ENCODE measurements around the gene PRMT1. TPM values are rescaled to one million over a fixed set of nuclear protein-coding genes. Genes with fewer than 3 reads are reported as not detected.
A peak's percentile ranks its signal among the peaks of the same experiment; 100 is the strongest.
"Not testable (repeated sequence)": the region's sequence is repeated elsewhere in the genome, so short reads cannot be mapped to it uniquely, and the experiment has no call there.

PRMT1 gene
- polyA plus RNA-seq, 1 of the 3 experiments (the other 2 are of a cell fraction): 789 TPM

GRCh38 chr19:49632576-49632975 is 44.5 kb upstream of the PRMT1 start:
- no peak overlapping the region for H3K4me2 ChIP-seq
- WGBS (ENCODE audit: low lambda C conversion rate): 95% methylated on average over 5 of the region's 5 CpGs
- H3K9ac ChIP-seq: no peak overlapping the region
- no peaks in the 10 kb centered on the region; the same call in 1 of the 2 replicates for H4K20me1 ChIP-seq (ENCODE audit: insufficient read depth)
- no peak overlapping the region for H3K4me3 ChIP-seq (ENCODE audit: low read depth in 2 of 2, low read length in 1 of 2)
- no peaks in the 10 kb centered on the region for H3K9me2 ChIP-seq
- H2AFZ ChIP-seq (ENCODE audit: low read depth): no peak overlapping the region
- H3K4me1 ChIP-seq (ENCODE audit: control insufficient read depth in 1 of 2, insufficient read depth in 2 of 2, low read depth in 1 of 2, low read length in 1 of 2): peaks cover 7 to 10% of the 10 kb centered on the region in 2 experiments; a peak in 3 of 4 replicates
- peaks cover 19% of the 10 kb centered on the region for H3F3A ChIP-seq (replicated peaks; ENCODE audit: insufficient read depth)
- ChIA-PET CTCF (no interaction called here), POLR2A (interaction anchor here (0.6 to 1.3 kb wide), 2 partner anchors 8 to 23 kb away, joined by 3 read pairs; partner anchors contain the start of gene RRAS)
- H3K27ac ChIP-seq (ENCODE audit: low read depth in 2 of 2, low read length in 1 of 2): no peak overlapping the region
- peaks cover 0 to 14% of the 10 kb centered on the region in 2 experiments for H3K36me3 ChIP-seq (replicated peaks in 1 of 2; ENCODE audit: control insufficient read depth in 1 of 2, insufficient read depth in 2 of 2, low read length in 1 of 2)
- no peaks in the 10 kb centered on the region for H3K79me2 ChIP-seq (ENCODE audit: insufficient read depth)
- no peaks in the 10 kb centered on the region for H3K9me3 ChIP-seq
- TF ChIP-seq MXI1 (IDR thresholded peaks at IDR 0.05; ENCODE audit: low read depth, low read length) (no peak), POLR2AphosphoS5 (IDR thresholded peaks at IDR 0.05; ENCODE audit: low read depth, low read length) (no peak), RXRA (IDR thresholded peaks at IDR 0.05; ENCODE audit: borderline replicate concordance, low read depth) (no peak), TCF12 (IDR thresholded peaks at IDR 0.05) (no peak)
- TF ChIP-seq, protein P1, sequence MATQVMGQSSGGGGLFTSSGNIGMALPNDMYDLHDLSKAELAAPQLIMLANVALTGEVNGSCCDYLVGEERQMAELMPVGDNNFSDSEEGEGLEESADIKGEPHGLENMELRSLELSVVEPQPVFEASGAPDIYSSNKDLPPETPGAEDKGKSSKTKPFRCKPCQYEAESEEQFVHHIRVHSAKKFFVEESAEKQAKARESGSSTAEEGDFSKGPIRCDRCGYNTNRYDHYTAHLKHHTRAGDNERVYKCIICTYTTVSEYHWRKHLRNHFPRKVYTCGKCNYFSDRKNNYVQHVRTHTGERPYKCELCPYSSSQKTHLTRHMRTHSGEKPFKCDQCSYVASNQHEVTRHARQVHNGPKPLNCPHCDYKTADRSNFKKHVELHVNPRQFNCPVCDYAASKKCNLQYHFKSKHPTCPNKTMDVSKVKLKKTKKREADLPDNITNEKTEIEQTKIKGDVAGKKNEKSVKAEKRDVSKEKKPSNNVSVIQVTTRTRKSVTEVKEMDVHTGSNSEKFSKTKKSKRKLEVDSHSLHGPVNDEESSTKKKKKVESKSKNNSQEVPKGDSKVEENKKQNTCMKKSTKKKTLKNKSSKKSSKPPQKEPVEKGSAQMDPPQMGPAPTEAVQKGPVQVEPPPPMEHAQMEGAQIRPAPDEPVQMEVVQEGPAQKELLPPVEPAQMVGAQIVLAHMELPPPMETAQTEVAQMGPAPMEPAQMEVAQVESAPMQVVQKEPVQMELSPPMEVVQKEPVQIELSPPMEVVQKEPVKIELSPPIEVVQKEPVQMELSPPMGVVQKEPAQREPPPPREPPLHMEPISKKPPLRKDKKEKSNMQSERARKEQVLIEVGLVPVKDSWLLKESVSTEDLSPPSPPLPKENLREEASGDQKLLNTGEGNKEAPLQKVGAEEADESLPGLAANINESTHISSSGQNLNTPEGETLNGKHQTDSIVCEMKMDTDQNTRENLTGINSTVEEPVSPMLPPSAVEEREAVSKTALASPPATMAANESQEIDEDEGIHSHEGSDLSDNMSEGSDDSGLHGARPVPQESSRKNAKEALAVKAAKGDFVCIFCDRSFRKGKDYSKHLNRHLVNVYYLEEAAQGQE (IDR thresholded peaks at IDR 0.05; ENCODE audit: low read depth, low read length): no peak
- no peaks in the 10 kb centered on the region for H3K27me3 ChIP-seq (ENCODE audit: insufficient read depth)
- DNase-seq: no peak

- Histone ChIP-seq H3F3A (replicated peaks; ENCODE audit: insufficient read depth) (peaks cover 19% of the 10 kb centered on the region), H3K4me1 (ENCODE audit: control insufficient read depth in 1 of 2, insufficient read depth in 2 of 2, low read depth in 1 of 2, low read length in 1 of 2) (peaks cover 10 to 11% of the 10 kb centered on the region in 2 experiments; a peak in 3 of 4 replicates)
- 0 out of 2 replicates have a peak, but pooled peaks have one; percentile 11 for TF ChIP-seq POLR2AphosphoS5 (IDR thresholded peaks at IDR 0.05; ENCODE audit: low read depth, low read length)
- H3K27me3 ChIP-seq (ENCODE audit: insufficient read depth); H3K36me3 ChIP-seq (replicated peaks in 1 of 2; ENCODE audit: control insufficient read depth in 1 of 2, insufficient read depth in 2 of 2, low read length in 1 of 2); H3K79me2 ChIP-seq (ENCODE audit: insufficient read depth); H2AFZ ChIP-seq (ENCODE audit: low read depth); H3K27ac ChIP-seq (ENCODE audit: low read depth in 2 of 2, low read length in 1 of 2); H3K9me2 ChIP-seq; H3K4me2 ChIP-seq; DNase-seq; H4K20me1 ChIP-seq (ENCODE audit: insufficient read depth); H3K9ac ChIP-seq; POLR2A ChIA-PET; H3K4me3 ChIP-seq (ENCODE audit: low read depth in 2 of 2, low read length in 1 of 2); H3K9me3 ChIP-seq: not testable (repeated sequence)
- WGBS (ENCODE audit: low lambda C conversion rate): 77% methylated on average over 8 of the region's 9 CpGs
- CTCF ChIA-PET: interaction anchor here (1.2 kb wide), 1 partner anchor 48 kb away, joined by 3 read pairs; no protein-coding TSS in a partner anchor
Measured at GRCh38 chr19:49633273-49633672, 43.8 kb upstream of the PRMT1 start.

DNA sequence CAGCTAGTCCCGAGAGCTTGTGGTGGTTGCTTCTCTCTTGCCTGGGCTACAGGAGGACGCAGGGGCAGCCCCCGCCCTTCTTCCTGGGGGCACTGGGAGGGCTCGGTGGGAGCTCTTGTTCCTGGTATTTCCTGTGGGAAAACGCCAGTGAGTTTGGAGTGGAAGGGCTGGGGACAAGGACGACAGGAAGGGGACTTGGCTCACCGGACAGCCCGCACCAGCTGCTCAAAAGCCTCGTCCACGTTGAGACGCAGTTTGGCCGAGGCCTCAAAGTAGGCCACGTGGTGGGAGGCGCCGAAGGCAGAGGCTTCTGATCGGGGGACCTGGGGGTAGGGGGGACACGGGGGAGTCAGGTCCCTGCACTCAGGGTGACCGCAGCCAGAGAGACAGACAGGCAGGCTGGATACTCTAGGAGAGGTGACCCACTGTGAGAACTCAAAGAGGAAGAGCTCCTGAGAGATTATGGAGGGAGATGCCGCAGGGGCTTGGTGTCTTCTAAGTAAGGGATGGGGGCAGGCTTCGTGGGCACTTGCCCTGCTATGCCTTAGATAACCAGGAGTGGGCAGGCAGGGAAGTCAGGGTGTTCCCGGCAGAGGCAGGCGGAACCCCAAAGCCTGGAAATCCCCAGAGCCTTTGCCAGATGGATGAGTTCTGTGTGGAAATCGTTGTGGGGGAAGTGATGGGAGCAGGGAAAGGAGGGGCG is 41.4 kb upstream of the PRMT1 start:
- Histone ChIP-seq H2AFZ (ENCODE audit: low read depth) (no peak overlapping the region), H3K9me2 (no peaks in the 10 kb centered on the region), H3K9me3 (no peaks in the 10 kb centered on the region), H3K79me2 (ENCODE audit: insufficient read depth) (peaks cover 16% of the 10 kb centered on the region), H3K36me3 (replicated peaks in 1 of 2; ENCODE audit: control insufficient read depth in 1 of 2, insufficient read depth in 2 of 2, low read length in 1 of 2) (no peaks in the 10 kb centered on the region), H3K9ac (no peak overlapping the region), H4K20me1 (ENCODE audit: insufficient read depth) (no peaks in the 10 kb centered on the region; the same call in 1 of the 2 replicates), H3F3A (replicated peaks; ENCODE audit: insufficient read depth) (peaks cover 11% of the 10 kb centered on the region), H3K4me1 (ENCODE audit: control insufficient read depth in 1 of 2, insufficient read depth in 2 of 2, low read depth in 1 of 2, low read length in 1 of 2) (peaks cover 12 to 17% of the 10 kb centered on the region in 2 experiments; a peak in 3 of 4 replicates), H3K4me3 (ENCODE audit: low read depth in 2 of 2, low read length in 1 of 2) (no peak overlapping the region), H3K4me2 (no peak overlapping the region), H3K27me3 (ENCODE audit: insufficient read depth) (no peaks in the 10 kb centered on the region), H3K27ac (ENCODE audit: low read depth in 2 of 2, low read length in 1 of 2) (no peak overlapping the region)
- no peak for DNase-seq
- CTCF ChIA-PET: interaction anchor here (0.9 kb wide), 1 partner anchor 37 kb away, joined by 3 read pairs; no protein-coding TSS in a partner anchor
- WGBS (ENCODE audit: low lambda C conversion rate): 73% methylated on average over 21 of the region's 24 CpGs
- POLR2A ChIA-PET: no interaction called here
- no peak for TF ChIP-seq GABPA (IDR thresholded peaks at IDR 0.05; ENCODE audit: low read depth)
- TF ChIP-seq, protein P1 (IDR thresholded peaks at IDR 0.05; ENCODE audit: low read depth, low read length): no peak
- no peak for TF ChIP-seq YY1 (IDR thresholded peaks at IDR 0.05; ENCODE audit: low read depth)
- TF ChIP-seq RAD21 (IDR thresholded peaks at IDR 0.05; ENCODE audit: low read length): no peak
- TF ChIP-seq ELF1 (IDR thresholded peaks at IDR 0.05): no peak
- no peak for TF ChIP-seq RXRA (IDR thresholded peaks at IDR 0.05; ENCODE audit: borderline replicate concordance, low read depth)
- no peak for TF ChIP-seq FOSL2 (IDR thresholded peaks at IDR 0.05; ENCODE audit: borderline replicate concordance, low read depth)
- TF ChIP-seq, protein P2, sequence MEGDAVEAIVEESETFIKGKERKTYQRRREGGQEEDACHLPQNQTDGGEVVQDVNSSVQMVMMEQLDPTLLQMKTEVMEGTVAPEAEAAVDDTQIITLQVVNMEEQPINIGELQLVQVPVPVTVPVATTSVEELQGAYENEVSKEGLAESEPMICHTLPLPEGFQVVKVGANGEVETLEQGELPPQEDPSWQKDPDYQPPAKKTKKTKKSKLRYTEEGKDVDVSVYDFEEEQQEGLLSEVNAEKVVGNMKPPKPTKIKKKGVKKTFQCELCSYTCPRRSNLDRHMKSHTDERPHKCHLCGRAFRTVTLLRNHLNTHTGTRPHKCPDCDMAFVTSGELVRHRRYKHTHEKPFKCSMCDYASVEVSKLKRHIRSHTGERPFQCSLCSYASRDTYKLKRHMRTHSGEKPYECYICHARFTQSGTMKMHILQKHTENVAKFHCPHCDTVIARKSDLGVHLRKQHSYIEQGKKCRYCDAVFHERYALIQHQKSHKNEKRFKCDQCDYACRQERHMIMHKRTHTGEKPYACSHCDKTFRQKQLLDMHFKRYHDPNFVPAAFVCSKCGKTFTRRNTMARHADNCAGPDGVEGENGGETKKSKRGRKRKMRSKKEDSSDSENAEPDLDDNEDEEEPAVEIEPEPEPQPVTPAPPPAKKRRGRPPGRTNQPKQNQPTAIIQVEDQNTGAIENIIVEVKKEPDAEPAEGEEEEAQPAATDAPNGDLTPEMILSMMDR (IDR thresholded peaks at IDR 0.05): no peak

Measured in SK-N-SH (cell line).